CD4-positive, alpha-beta T cell (primary cell): ENCODE measurements around the gene RXRA. TPM values are rescaled to one million over a fixed set of nuclear protein-coding genes. Genes with fewer than 3 reads are reported as not detected.

ENCODE experiments used
- ATAC-seq: fragments of 200-7000 bp; cut with Tn5 transposase; one replicate; pipeline ENCODE4 v1.10.0; 2022; ENCODE audit warnings: mild to moderate bottlenecking; ENCODE audit not compliant: poor library complexity
- CTCF ChIA-PET: fragments of 350-600 bp; sonication (Branson Sonifier 250); formaldehyde crosslinking; loops from one replicate; lab custom pipeline; 2021; ENCODE audit warnings: antibody characterized with exemption, inconsistent platforms; lab: Charles Lee
- POLR2A ChIA-PET: fragments of 350-600 bp; sonication (Branson Sonifier 250); formaldehyde crosslinking; loops from one replicate; lab custom pipeline; 2021; ENCODE audit warnings: antibody characterized with exemption, inconsistent platforms; lab: Charles Lee
- DNase-seq, 14 experiments: peaks; one replicate each; pipeline ENCODE4 v3.0.0-alpha.2; 2013 to 2020; ENCODE audit warnings: mixed read lengths in 2 of 14
- H3K27ac ChIP-seq, 2 donors: one replicate each; pipeline versions ENCODE4 v1.5.1 to v1.7.0; 2013; ENCODE audit warnings: low read length in 2 of 2, low read depth in 1 of 2, mild to moderate bottlenecking in 1 of 2
- H3K27me3 ChIP-seq, 2 experiments: 1 replicate in 1 of 2; 2 replicates in 1 of 2; pipeline versions ENCODE4 v1.6.1 to v1.7.0; 2013; ENCODE audit warnings: low read length in 2 of 2, control low read depth in 1 of 2, mild to moderate bottlenecking in 1 of 2, moderate library complexity in 1 of 2; ENCODE audit not compliant: insufficient read depth in 2 of 2, control insufficient read depth in 1 of 2
- H3K36me3 ChIP-seq: one replicate; pipeline ENCODE4 v1.6.1; 2013; ENCODE audit warnings: low read length, control low read depth; ENCODE audit not compliant: insufficient read depth
- H3K4me1 ChIP-seq: one replicate; pipeline ENCODE4 v1.6.1; 2013; ENCODE audit warnings: low read length, control low read depth; ENCODE audit not compliant: insufficient read depth
- H3K4me3 ChIP-seq: one replicate; pipeline ENCODE4 v1.5.1; 2013; ENCODE audit warnings: mild to moderate bottlenecking, low read length, moderate library complexity
- H3K9me3 ChIP-seq, 2 experiments: 1 replicate in 1 of 2; 2 replicates in 1 of 2; pipeline versions ENCODE4 v1.6.1 to v1.7.0; 2013; ENCODE audit warnings: low read length in 2 of 2, mild to moderate bottlenecking in 2 of 2, control low read depth in 1 of 2, moderate library complexity in 1 of 2; ENCODE audit not compliant: control insufficient read depth in 1 of 2, insufficient read depth in 1 of 2
- H3K27ac Mint-ChIP-seq: one replicate; pipeline ENCODE4 v1.8.0; 2020; ENCODE audit warnings: mixed read lengths
- H3K27me3 Mint-ChIP-seq: one replicate; pipeline ENCODE4 v1.8.0; 2021; ENCODE audit warnings: mixed read lengths
- H3K36me3 Mint-ChIP-seq: one replicate; pipeline ENCODE4 v1.8.0; 2021; ENCODE audit warnings: low read depth, mixed read lengths
- H3K4me1 Mint-ChIP-seq: one replicate; pipeline ENCODE4 v1.8.0; 2021; ENCODE audit warnings: low read depth, mixed read lengths
- H3K4me3 Mint-ChIP-seq: one replicate; pipeline ENCODE4 v1.8.0; 2020; ENCODE audit warnings: mild to moderate bottlenecking, mixed read lengths
- H3K9me3 Mint-ChIP-seq: one replicate; pipeline ENCODE4 v1.8.0; 2020; ENCODE audit warnings: mixed read lengths
- intact Hi-C, 2 experiments: fragments of 100-400 bp; cut with DNase I in 1 of 2; cut with micrococcal nuclease in 1 of 2; formaldehyde crosslinking; loops; one replicate each; pipeline versions ENCODE4 v1.15.1 to v1.9.0; 2023 to 2025; cut with DNase I, micrococcal nuclease
- total RNA-seq, 174 experiments: library from RNA in 2 of 174; stranded (reverse) in 2 of 174; gene quantifications; one replicate each; pipeline ENCODE4 v1.2.3 and lab custom pipeline; 2021 to 2026
- TF ChIP-seq, protein P1 (sequence below): fragments of 200-600 bp; IDR thresholded peaks from one replicate; pipeline ENCODE4 v1.8.0; 2022; ENCODE audit warnings: antibody characterized with exemption, mild to moderate bottlenecking

Gene RXRA
- total RNA-seq, 2 experiments from 2014 or later, result 7.3 to 8.4 TPM

DNA sequence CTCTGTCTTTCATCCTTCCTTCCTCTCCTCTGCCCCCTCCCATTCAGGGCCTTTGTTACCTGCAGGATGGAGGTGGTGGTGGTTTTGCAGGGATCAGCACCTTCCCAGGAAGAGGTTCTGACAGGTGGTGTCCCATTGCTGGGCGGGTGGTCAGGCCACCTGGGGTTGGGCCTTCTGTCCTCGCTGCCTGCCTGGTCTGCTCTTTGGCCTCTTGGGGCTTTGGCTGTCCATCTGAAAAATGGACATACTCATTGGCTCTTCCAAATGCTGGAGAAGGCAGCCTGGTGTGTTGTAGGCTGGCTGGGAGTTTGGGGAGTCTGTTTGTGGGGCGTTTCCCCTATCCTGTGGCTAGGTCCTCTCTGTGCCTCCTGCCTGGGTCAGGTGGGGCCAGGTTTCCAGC lies 4.3 kb downstream of the RXRA start:
- no peaks in the 10 kb centered on the region for H3K36me3 ChIP-seq
- no peak overlapping the region for H3K4me3 ChIP-seq
- ChIA-PET POLR2A (no interaction called here), CTCF (no interaction called here)
- Mint-ChIP-seq H3K4me1 (no peaks in the 10 kb centered on the region), H3K9me3 (no peaks in the 10 kb centered on the region), H3K27me3 (no peaks in the 10 kb centered on the region), H3K4me3 (peak overlapping the region; percentile 60), H3K27ac (no peak overlapping the region), H3K36me3 (no peaks in the 10 kb centered on the region)
- no peaks in the 10 kb centered on the region for H3K27me3 ChIP-seq
- H3K27ac ChIP-seq, result no peak overlapping the region
- peaks cover 17% of the 10 kb centered on the region for H3K4me1 ChIP-seq
- H3K9me3 ChIP-seq, result no peaks in the 10 kb centered on the region
- TF ChIP-seq, protein P1, sequence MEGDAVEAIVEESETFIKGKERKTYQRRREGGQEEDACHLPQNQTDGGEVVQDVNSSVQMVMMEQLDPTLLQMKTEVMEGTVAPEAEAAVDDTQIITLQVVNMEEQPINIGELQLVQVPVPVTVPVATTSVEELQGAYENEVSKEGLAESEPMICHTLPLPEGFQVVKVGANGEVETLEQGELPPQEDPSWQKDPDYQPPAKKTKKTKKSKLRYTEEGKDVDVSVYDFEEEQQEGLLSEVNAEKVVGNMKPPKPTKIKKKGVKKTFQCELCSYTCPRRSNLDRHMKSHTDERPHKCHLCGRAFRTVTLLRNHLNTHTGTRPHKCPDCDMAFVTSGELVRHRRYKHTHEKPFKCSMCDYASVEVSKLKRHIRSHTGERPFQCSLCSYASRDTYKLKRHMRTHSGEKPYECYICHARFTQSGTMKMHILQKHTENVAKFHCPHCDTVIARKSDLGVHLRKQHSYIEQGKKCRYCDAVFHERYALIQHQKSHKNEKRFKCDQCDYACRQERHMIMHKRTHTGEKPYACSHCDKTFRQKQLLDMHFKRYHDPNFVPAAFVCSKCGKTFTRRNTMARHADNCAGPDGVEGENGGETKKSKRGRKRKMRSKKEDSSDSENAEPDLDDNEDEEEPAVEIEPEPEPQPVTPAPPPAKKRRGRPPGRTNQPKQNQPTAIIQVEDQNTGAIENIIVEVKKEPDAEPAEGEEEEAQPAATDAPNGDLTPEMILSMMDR, result no peak
- no peak for ATAC-seq
- DNase-seq, result no peak
- intact Hi-C loops, result no loop called here

DNA sequence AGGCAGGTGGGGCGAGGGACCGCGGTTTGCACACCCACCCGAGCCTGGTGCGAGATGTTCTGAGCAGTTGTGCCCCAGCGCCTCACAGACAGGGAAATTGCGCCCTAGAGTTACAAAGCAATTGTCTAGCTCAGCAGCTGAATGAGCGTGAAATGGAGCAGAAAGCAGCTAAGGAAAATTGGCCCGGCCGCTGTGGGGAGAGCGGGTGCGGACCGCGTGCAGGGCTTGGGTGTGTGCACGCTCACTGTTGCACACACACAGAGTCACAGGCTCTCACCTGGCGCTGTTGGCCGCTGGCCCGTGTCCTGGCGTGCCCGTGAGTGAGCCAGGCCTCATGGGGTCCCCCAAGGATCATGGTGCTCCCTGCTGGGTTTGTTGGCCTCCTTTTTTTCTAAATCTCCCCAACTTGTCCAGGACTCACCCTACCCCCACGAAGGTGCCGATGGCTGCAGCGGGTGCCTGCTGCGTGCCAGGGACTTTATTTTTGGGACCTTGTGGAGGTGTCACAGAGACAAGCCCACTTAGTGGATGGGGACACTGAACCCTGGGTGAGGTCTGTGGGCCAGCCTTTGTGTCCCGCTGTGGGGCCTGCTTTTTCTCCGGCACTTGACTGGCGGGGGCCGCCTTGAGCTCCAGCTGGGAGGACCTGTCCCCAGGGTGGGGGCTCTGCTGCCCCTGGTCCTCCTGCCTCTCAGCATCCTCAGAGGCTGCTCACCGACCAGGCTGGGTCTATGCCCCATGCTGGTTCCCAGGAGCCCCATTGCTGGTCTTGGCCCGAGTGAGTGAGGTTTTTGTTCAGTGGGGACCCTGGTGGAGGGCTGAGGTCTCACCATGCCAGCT lies 5.2 kb downstream of the RXRA start:
- no peak overlapping the region for H3K4me3 ChIP-seq
- no peak overlapping the region for H3K27ac Mint-ChIP-seq
- no peak for DNase-seq
- no peaks in the 10 kb centered on the region for H3K9me3 Mint-ChIP-seq
- H3K9me3 ChIP-seq, result no peaks in the 10 kb centered on the region
- H3K4me3 Mint-ChIP-seq, result no peak overlapping the region
- H3K4me1 Mint-ChIP-seq, result no peaks in the 10 kb centered on the region
- H3K27me3 Mint-ChIP-seq, result no peaks in the 10 kb centered on the region
- POLR2A ChIA-PET, result no interaction called here
- CTCF ChIA-PET, result no interaction called here
- no peaks in the 10 kb centered on the region for H3K36me3 ChIP-seq
- intact Hi-C loops, result no loop called here
- no peaks in the 10 kb centered on the region for H3K36me3 Mint-ChIP-seq
- H3K27me3 ChIP-seq, result no peaks in the 10 kb centered on the region
- no peak for ATAC-seq
- peaks cover 17% of the 10 kb centered on the region for H3K4me1 ChIP-seq
- TF ChIP-seq, protein P1, result no peak
- H3K27ac ChIP-seq, result no peak overlapping the region

DNA sequence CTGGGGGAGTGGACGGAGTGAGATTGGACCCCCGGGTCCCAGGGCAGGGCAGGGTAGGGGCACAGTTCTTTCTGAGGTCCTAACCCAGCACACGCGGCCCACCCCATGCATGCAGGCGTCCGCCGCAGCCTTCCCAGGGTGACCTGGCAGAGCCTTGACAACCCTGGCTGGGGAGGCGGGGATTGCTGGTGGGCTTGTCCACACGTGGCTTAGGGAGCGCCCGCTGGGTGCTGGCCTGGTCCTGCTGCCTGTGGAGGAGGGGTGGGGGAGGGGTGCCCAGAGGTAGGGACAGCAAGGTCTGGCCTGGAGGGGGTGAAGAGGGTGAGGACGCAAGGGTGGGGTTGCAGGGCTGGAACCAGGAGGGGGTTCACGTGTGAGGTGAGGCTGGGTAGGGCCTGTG lies 6.0 kb downstream of the RXRA start:
- no peak for DNase-seq
- H3K27ac ChIP-seq, result no peak overlapping the region

More for the DNA sequence above, 6.0 kb downstream of the RXRA start:
- H3K4me3 Mint-ChIP-seq, result no peak overlapping the region
- Histone ChIP-seq H3K36me3 (no peaks in the 10 kb centered on the region), H3K9me3 (no peaks in the 10 kb centered on the region), H3K4me1 (peaks cover 13% of the 10 kb centered on the region), H3K27me3 (no peaks in the 10 kb centered on the region), H3K4me3 (no peak overlapping the region)
- ChIA-PET CTCF (no interaction called here), POLR2A (no interaction called here)
- intact Hi-C loops, result no loop called here
- TF ChIP-seq, protein P1, result no peak
- no peaks in the 10 kb centered on the region for H3K27me3 Mint-ChIP-seq
- H3K4me1 Mint-ChIP-seq, result peaks cover 1% of the 10 kb centered on the region
- no peak overlapping the region for H3K27ac Mint-ChIP-seq
- ATAC-seq, result no peak
- no peaks in the 10 kb centered on the region for H3K36me3 Mint-ChIP-seq
- H3K9me3 Mint-ChIP-seq, result no peaks in the 10 kb centered on the region
